HCT116 (cell line): Measurements from ENCODE around the gene BRD2. TPM values are rescaled to one million over a fixed set of nuclear protein-coding genes. Genes with fewer than 3 reads are reported as not detected.

Experiments used
- ATAC-seq: fragments of 200-7000 bp; cut with Tn5 transposase; 2 replicates; pipeline ENCODE4 v1.9.1; 2020; ENCODE audit warnings: mild to moderate bottlenecking, moderate library complexity
- BruUV-seq: library from RNA; stranded (reverse); fragments of 400-500 nt; replicated peaks from 2 replicates; lab custom pipeline; 2021; lab: Mats Ljungman, UMichigan
- CTCF ChIA-PET: fragments of 300-600 bp; sonication (Branson Sonifier 250); formaldehyde crosslinking; loops from one replicate; lab custom pipeline; 2021; ENCODE audit warnings: antibody characterized with exemption; lab: Charles Lee
- POLR2A ChIA-PET: fragments of 300-600, 350-600 bp; sonication (Branson Sonifier 250); formaldehyde crosslinking; loops from one replicate; lab custom pipeline; 2021; ENCODE audit warnings: antibody characterized with exemption; lab: Charles Lee
- RAD21 ChIA-PET, 2 experiments: fragments of 300-600 bp; sonication (Branson Sonifier 250); formaldehyde crosslinking; loops; one replicate each; lab custom pipeline; 2023; ENCODE audit warnings: low total read pairs in 2 of 2; ENCODE audit not compliant: uncharacterized antibody in 2 of 2, unreplicated experiment in 2 of 2, low non-redundant PET in 1 of 2; lab: Charles Lee
- DNase-seq: peaks from one replicate; pipeline ENCODE4 v3.0.0-alpha.2; 2010; ENCODE audit warnings: low read depth, low spot score
- H2AFZ ChIP-seq: fragments of 200-600 bp; shearing (Covaris generic), sonication (generic); 2 replicates; pipeline ENCODE4 v1.6.1; 2017; ENCODE audit warnings: low read depth, mixed run types, mixed read lengths, antibody characterized with exemption, low read length; ENCODE audit not compliant: poor library complexity, severe bottlenecking
- H3K27ac ChIP-seq: 2 replicates; pipeline ENCODE4 v1.5.1; 2012; ENCODE audit warnings: low read depth, low read length
- H3K27me3 ChIP-seq: fragments of 200-600 bp; sonication (generic); 2 replicates; pipeline ENCODE4 v1.6.1; 2016; ENCODE audit warnings: mixed run types, low read length, mixed read lengths; ENCODE audit not compliant: insufficient read depth
- H3K36me3 ChIP-seq, 2 experiments: fragments of 200-500 bp in 1 of 2; fragments of 200-600 bp in 1 of 2; sonication (Bioruptor generic) in 1 of 2; sonication (generic) in 1 of 2; 2 replicates each; pipeline versions ENCODE4 v1.5.1 to v1.6.1; 2014 to 2016; ENCODE audit warnings: low read length in 2 of 2, inconsistent platforms in 1 of 2, mixed read lengths in 1 of 2, mixed run types in 1 of 2; ENCODE audit not compliant: insufficient read depth in 2 of 2, control insufficient read depth in 1 of 2
- H3K4me1 ChIP-seq, 2 experiments: fragments of 200-600 bp in 1 of 2; sonication (generic) in 1 of 2; 2 replicates each; pipeline versions ENCODE4 v1.5.1 to v1.6.1; 2012 to 2017; ENCODE audit warnings: low read length in 2 of 2, inconsistent platforms in 1 of 2, mild to moderate bottlenecking in 1 of 2, mixed read lengths in 1 of 2, mixed run types in 1 of 2, moderate library complexity in 1 of 2; ENCODE audit not compliant: insufficient read depth in 2 of 2, control insufficient read depth in 1 of 2
- H3K4me2 ChIP-seq: fragments of 200-600 bp; sonication (generic); 2 replicates; pipeline ENCODE4 v1.6.1; 2017; ENCODE audit warnings: mixed run types, low read length, mixed read lengths
- H3K4me3 ChIP-seq, 2 experiments: fragments of 200-600 bp in 1 of 2; sonication (generic) in 1 of 2; replicated peaks in 1 of 2; 2 replicates each; pipeline ENCODE4 v1.5.1; 2011 to 2016; ENCODE audit warnings: low read length in 2 of 2, control low read depth in 1 of 2, low read depth in 1 of 2, mild to moderate bottlenecking in 1 of 2, mixed read lengths in 1 of 2, mixed run types in 1 of 2
- H3K79me2 ChIP-seq: fragments of 200-600 bp; sonication (generic); 2 replicates; pipeline ENCODE4 v1.6.1; 2017; ENCODE audit warnings: mild to moderate bottlenecking, mixed run types, low read length, moderate library complexity, mixed read lengths; ENCODE audit not compliant: insufficient read depth
- H3K9ac ChIP-seq: fragments of 200-600 bp; sonication (generic); 2 replicates; pipeline ENCODE4 v1.6.1; 2016; ENCODE audit warnings: low read length, mixed read lengths
- H3K9me2 ChIP-seq: fragments of 200-600 bp; sonication (generic), shearing (Covaris generic); 2 replicates; pipeline ENCODE4 v1.6.1; 2017; ENCODE audit warnings: mixed run types, mild to moderate bottlenecking, moderate library complexity; ENCODE audit not compliant: insufficient read depth
- H3K9me3 ChIP-seq, 2 experiments: fragments of 200-500 bp in 1 of 2; fragments of 200-600 bp in 1 of 2; sonication (Bioruptor generic) in 1 of 2; sonication (generic) in 1 of 2; 2 replicates each; pipeline ENCODE4 v1.6.1; 2014 to 2017; ENCODE audit warnings: low read length in 2 of 2, mixed read lengths in 2 of 2, inconsistent platforms in 1 of 2, low read depth in 1 of 2, mild to moderate bottlenecking in 1 of 2, mixed run types in 1 of 2, moderate library complexity in 1 of 2; ENCODE audit not compliant: control insufficient read depth in 1 of 2, insufficient read depth in 1 of 2
- H4K20me1 ChIP-seq: fragments of 200-600 bp; sonication (generic), shearing (Covaris generic); 2 replicates; pipeline ENCODE4 v1.6.1; 2017; ENCODE audit warnings: mixed run types, mild to moderate bottlenecking, moderate library complexity; ENCODE audit not compliant: insufficient read depth
- CBX3 ChIP-seq: IDR thresholded peaks from 2 replicates; pipeline ENCODE4 v1.6.1; 2012; ENCODE audit warnings: low read depth
- CEBPB ChIP-seq: IDR thresholded peaks from 2 replicates; pipeline ENCODE4 v1.6.1; 2012; ENCODE audit warnings: low read depth
- MAX ChIP-seq: IDR thresholded peaks from 2 replicates; pipeline ENCODE4 v1.6.1; 2012
- POLR2AphosphoS5 ChIP-seq: IDR thresholded peaks from 2 replicates; pipeline ENCODE4 v1.6.1; 2011; ENCODE audit warnings: mild to moderate bottlenecking, low read depth, low read length, moderate library complexity
- SIN3A ChIP-seq: IDR thresholded peaks from 2 replicates; pipeline ENCODE4 v1.6.1; 2012; ENCODE audit warnings: low read depth
- SRF ChIP-seq: IDR thresholded peaks from 2 replicates; pipeline ENCODE4 v1.6.1; 2012; ENCODE audit warnings: low read depth
- YY1 ChIP-seq: IDR thresholded peaks from 2 replicates; pipeline ENCODE4 v1.6.1; 2011; ENCODE audit warnings: low read length, low read depth, moderate library complexity, mild to moderate bottlenecking; ENCODE audit not compliant: insufficient replicate concordance; ENCODE audit errors: extremely low read depth
- ZFX ChIP-seq: fragments of 450-650 bp; IDR thresholded peaks from 2 replicates; pipeline ENCODE4 v1.6.1; 2017
- intact Hi-C: fragments of 100-400 bp; cut with micrococcal nuclease; formaldehyde crosslinking; loops from 2 replicates; pipeline ENCODE4 v1.10.0; 2022
- total RNA-seq: library from RNA; stranded (reverse); gene quantifications from one replicate; pipeline ENCODE4 v1.2.1, GENCODE V29; 2021; ENCODE audit not compliant: unreplicated experiment

The BRD2 gene
- total RNA-seq, 1 experiment from 2014 or later: 260 TPM

GRCh38 chr6:32979720-32980487, 11.5 kb downstream of the BRD2 start:
- TF ChIP-seq MAX: no peak
- no peak for TF ChIP-seq SIN3A
- no TSS peak for BruUV-seq
- intact Hi-C loops: no loop called here
- no peaks in the 10 kb centered on the region for H3K9me3 ChIP-seq
- peaks cover 59% of the 10 kb centered on the region for H3K79me2 ChIP-seq
- H4K20me1 ChIP-seq: peaks cover 72% of the 10 kb centered on the region
- H3K4me1 ChIP-seq: peaks cover 0 to 1% of the 10 kb centered on the region in 2 experiments; a peak in 1 of 4 replicates
- no peak for ATAC-seq
- no peak for DNase-seq
- H3K27me3 ChIP-seq: no peaks in the 10 kb centered on the region
- no peak overlapping the region for H2AFZ ChIP-seq
- H3K4me2 ChIP-seq: no peak overlapping the region
- no peak overlapping the region for H3K4me3 ChIP-seq
- ChIA-PET RAD21 (no interaction called here), POLR2A (interaction anchor here (0.7 to 12.5 kb wide), 2 partner anchors 9 to 249 kb away, joined by 3 to 227 read pairs; partner anchors contain the start of gene BRD2), CTCF (interaction anchor here (0.9 kb wide), 2 partner anchors 8 to 47 kb away, joined by 3 read pairs; no protein-coding TSS in a partner anchor)
- peaks cover 60 to 65% of the 10 kb centered on the region in 2 experiments for H3K36me3 ChIP-seq
- no peak overlapping the region for H3K9ac ChIP-seq
- no peaks in the 10 kb centered on the region for H3K9me2 ChIP-seq
- no peak overlapping the region for H3K27ac ChIP-seq

- Histone ChIP-seq H3K4me1 (no peaks in the 10 kb centered on the region), H4K20me1 (peaks cover 66% of the 10 kb centered on the region), H3K79me2 (peaks cover 53% of the 10 kb centered on the region), H2AFZ (no peak overlapping the region), H3K9me3 (no peaks in the 10 kb centered on the region), H3K4me3 (no peak overlapping the region), H3K9ac (no peak overlapping the region), H3K36me3 (peaks cover 56 to 59% of the 10 kb centered on the region in 2 experiments), H3K4me2 (no peak overlapping the region), H3K27me3 (no peaks in the 10 kb centered on the region), H3K9me2 (no peaks in the 10 kb centered on the region), H3K27ac (no peak overlapping the region)
- DNase-seq (no peak), ATAC-seq (no peak)
- RAD21 ChIA-PET: no interaction called here
- CTCF ChIA-PET: interaction anchor here (0.9 kb wide), 2 partner anchors 9 to 47 kb away, joined by 3 read pairs; no protein-coding TSS in a partner anchor
- POLR2A ChIA-PET: interaction anchor here (0.9 to 12.5 kb wide), 3 partner anchors 9 to 17 kb away, joined by 3 to 227 read pairs (median 3); partner anchors contain the start of gene BRD2
- intact Hi-C loops: no loop called here
- TF ChIP-seq CBX3: no peak
- no peak for TF ChIP-seq CEBPB
- no peak for TF ChIP-seq ZFX
- TF ChIP-seq SRF: no peak
- 0 out of 2 replicates have a peak, but pooled peaks have one; percentile 44 for TF ChIP-seq POLR2AphosphoS5
- TF ChIP-seq YY1: no peak
- no TSS peak for BruUV-seq
These were observed 12.2 kb downstream of the BRD2 start for GRCh38 chr6:32980488-32981038.
